Mesenchymal stem cell (in vitro differentiated cells and primary cell): ENCODE data around the gene KLF7.

ENCODE experiments used
- DNase-seq: peaks from one replicate; pipeline ENCODE4 v3.0.0-alpha.2; 2013
- H2AFZ ChIP-seq: one replicate; pipeline ENCODE4 v1.6.1; 2013; ENCODE audit warnings: low read depth, mild to moderate bottlenecking, control low read depth, inconsistent platforms, low read length, moderate library complexity
- H2AK5ac ChIP-seq: 2 replicates; pipeline ENCODE4 v1.6.1; 2013; ENCODE audit warnings: low read length, moderate library complexity, mild to moderate bottlenecking, inconsistent platforms; ENCODE audit not compliant: severe bottlenecking
- H2BK120ac ChIP-seq: one replicate; pipeline ENCODE4 v1.6.1; 2013; ENCODE audit warnings: low read depth, mild to moderate bottlenecking, inconsistent platforms, low read length, moderate library complexity
- H2BK12ac ChIP-seq, 2 experiments: one replicate each; pipeline ENCODE4 v1.6.1; 2013; ENCODE audit warnings: inconsistent platforms in 2 of 2, low read length in 2 of 2, mild to moderate bottlenecking in 2 of 2, moderate library complexity in 2 of 2, control low read depth in 1 of 2
- H2BK15ac ChIP-seq: one replicate; pipeline ENCODE4 v1.6.1; 2013; ENCODE audit warnings: mild to moderate bottlenecking, low read depth, inconsistent platforms; ENCODE audit not compliant: poor library complexity, severe bottlenecking
- H2BK5ac ChIP-seq: 2 replicates; pipeline ENCODE4 v1.6.1; 2013; ENCODE audit warnings: low read depth, mild to moderate bottlenecking, low read length, control low read depth, inconsistent platforms; ENCODE audit not compliant: poor library complexity, severe bottlenecking
- H3K14ac ChIP-seq, 2 experiments: one replicate each; pipeline ENCODE4 v1.6.1; 2013; ENCODE audit warnings: inconsistent platforms in 2 of 2, low read length in 2 of 2, control low read depth in 1 of 2, mild to moderate bottlenecking in 1 of 2, moderate library complexity in 1 of 2
- H3K18ac ChIP-seq, 2 experiments: one replicate each; pipeline ENCODE4 v1.6.1; 2013; ENCODE audit warnings: inconsistent platforms in 2 of 2, low read length in 2 of 2, control low read depth in 1 of 2, low read depth in 1 of 2, mild to moderate bottlenecking in 1 of 2
- H3K23ac ChIP-seq, 2 experiments: one replicate each; pipeline ENCODE4 v1.6.1; 2013; ENCODE audit warnings: inconsistent platforms in 2 of 2, low read length in 2 of 2, mild to moderate bottlenecking in 2 of 2, moderate library complexity in 2 of 2, control low read depth in 1 of 2
- H3K27ac ChIP-seq: 2 replicates; pipeline ENCODE4 v1.5.1; 2013; ENCODE audit warnings: mild to moderate bottlenecking, moderate library complexity, low read length, control low read depth, inconsistent platforms; ENCODE audit not compliant: poor library complexity, severe bottlenecking
- H3K27me3 ChIP-seq, 2 experiments: 2 replicates each; pipeline versions ENCODE4 v1.6.1 to v1.7.0; 2013; ENCODE audit warnings: low read length in 2 of 2, mild to moderate bottlenecking in 2 of 2, moderate library complexity in 2 of 2, control low read depth in 1 of 2, inconsistent platforms in 1 of 2; ENCODE audit not compliant: control insufficient read depth in 1 of 2, insufficient read depth in 1 of 2
- H3K36me3 ChIP-seq, 2 experiments: 2 replicates each; pipeline versions ENCODE4 v1.6.1 to v1.7.0; 2013; ENCODE audit warnings: low read length in 2 of 2, control low read depth in 1 of 2, inconsistent platforms in 1 of 2, low read depth in 1 of 2, mild to moderate bottlenecking in 1 of 2; ENCODE audit not compliant: insufficient read depth in 2 of 2, control insufficient read depth in 1 of 2
- H3K4ac ChIP-seq, 2 experiments: one replicate each; pipeline ENCODE4 v1.6.1; 2013; ENCODE audit warnings: inconsistent platforms in 2 of 2, low read length in 2 of 2, mild to moderate bottlenecking in 2 of 2, moderate library complexity in 2 of 2, control low read depth in 1 of 2, low read depth in 1 of 2
- H3K4me1 ChIP-seq: 2 replicates; pipeline ENCODE4 v1.6.1; 2013; ENCODE audit warnings: low read depth, low read length, control low read depth; ENCODE audit not compliant: control insufficient read depth, insufficient read depth
- H3K4me2 ChIP-seq: 2 replicates; pipeline ENCODE4 v1.6.1; 2013; ENCODE audit warnings: low read length, mild to moderate bottlenecking, inconsistent platforms; ENCODE audit not compliant: poor library complexity, severe bottlenecking
- H3K4me3 ChIP-seq, 2 experiments: 2 replicates each; pipeline versions ENCODE4 v1.5.1 to v1.7.0; 2013; ENCODE audit warnings: low read length in 2 of 2, mild to moderate bottlenecking in 2 of 2, control low read depth in 1 of 2, low read depth in 1 of 2; ENCODE audit not compliant: insufficient read depth in 1 of 2
- H3K79me1 ChIP-seq: replicated peaks from 2 replicates; pipeline ENCODE4 v1.6.1; 2013; ENCODE audit warnings: mild to moderate bottlenecking, control low read depth, low read length, inconsistent platforms; ENCODE audit not compliant: poor library complexity, severe bottlenecking
- H3K9ac ChIP-seq: 2 replicates; pipeline ENCODE4 v1.7.0; 2013; ENCODE audit warnings: mild to moderate bottlenecking, low read length, moderate library complexity
- H3K9me3 ChIP-seq: 2 replicates; pipeline ENCODE4 v1.7.0; 2013; ENCODE audit warnings: mild to moderate bottlenecking, low read length; ENCODE audit not compliant: control insufficient read depth
- H4K8ac ChIP-seq: one replicate; pipeline ENCODE4 v1.6.1; 2013; ENCODE audit warnings: inconsistent platforms, mild to moderate bottlenecking, low read length, moderate library complexity
- H4K91ac ChIP-seq: one replicate; pipeline ENCODE4 v1.6.1; 2013; ENCODE audit warnings: mild to moderate bottlenecking, low read length, inconsistent platforms
- WGBS: methylation state at CpG from one replicate; pipeline ENCODE4 v1.1.7; 2013; ENCODE audit warnings: mixed read lengths; 5-methylcytosine and 5-hydroxymethylcytosine counted together

The KLF7 gene

GRCh38 chr2:207108440-207108839, 57.3 kb downstream of the KLF7 start:
- WGBS, result 95% methylated on average over 1 of the region's 1 CpG
- Histone ChIP-seq H2AK5ac (no peak overlapping the region), H3K27ac (no peak overlapping the region), H3K14ac (no peak overlapping the region), H3K27me3 (no peaks in the 10 kb centered on the region), H3K4me1 (peaks cover 1% of the 10 kb centered on the region), H4K8ac (no peak overlapping the region), H3K4ac (no peak overlapping the region), H3K23ac (no peak overlapping the region), H2AFZ (no peak overlapping the region), H4K91ac (no peak overlapping the region), H3K9ac (no peak overlapping the region), H3K36me3 (peaks cover 28 to 80% of the 10 kb centered on the region in 2 experiments), H2BK12ac (no peak overlapping the region), H3K4me3 (no peak overlapping the region), H2BK5ac (no peak overlapping the region), H3K79me1 (peaks cover 40% of the 10 kb centered on the region), H3K4me2 (no peak overlapping the region), H2BK15ac (no peak overlapping the region), H3K9me3 (no peaks in the 10 kb centered on the region), H2BK120ac (no peak overlapping the region), H3K18ac (no peak overlapping the region)
- DNase-seq, result no peak

GRCh38 chr2:207107551-207107950, 58.2 kb downstream of the KLF7 start:
- no peak overlapping the region for H3K4me3 ChIP-seq
- no peak overlapping the region for H4K91ac ChIP-seq
- H3K4me2 ChIP-seq, result no peak overlapping the region
- H3K9ac ChIP-seq, result no peak overlapping the region
- no peak overlapping the region for H3K18ac ChIP-seq
- H3K4ac ChIP-seq, result no peak overlapping the region
- no peak overlapping the region for H2AK5ac ChIP-seq
- H3K9me3 ChIP-seq, result no peaks in the 10 kb centered on the region
- H3K27ac ChIP-seq, result no peak overlapping the region
- no peak overlapping the region for H2BK12ac ChIP-seq
- peaks cover 1% of the 10 kb centered on the region for H3K4me1 ChIP-seq
- H3K36me3 ChIP-seq, result peaks cover 26 to 84% of the 10 kb centered on the region in 2 experiments
- DNase-seq, result no peak
- no peak overlapping the region for H2BK15ac ChIP-seq
- WGBS, result 85% methylated on average over 12 of the region's 12 CpGs
- H3K27me3 ChIP-seq, result no peaks in the 10 kb centered on the region
- H3K23ac ChIP-seq, result no peak overlapping the region
- H2AFZ ChIP-seq, result no peak overlapping the region
- H3K79me1 ChIP-seq, result peaks cover 40% of the 10 kb centered on the region
- H2BK5ac ChIP-seq, result no peak overlapping the region
- no peak overlapping the region for H2BK120ac ChIP-seq
- H4K8ac ChIP-seq, result no peak overlapping the region
- no peak overlapping the region for H3K14ac ChIP-seq

- Histone ChIP-seq H3K14ac (no peak overlapping the region), H3K27me3 (no peaks in the 10 kb centered on the region), H2BK12ac (no peak overlapping the region), H3K4me1 (peaks cover 1% of the 10 kb centered on the region), H3K4me3 (no peak overlapping the region), H3K36me3 (peaks cover 26 to 85% of the 10 kb centered on the region in 2 experiments), H2AFZ (no peak overlapping the region), H3K9ac (no peak overlapping the region), H2BK120ac (no peak overlapping the region), H2BK15ac (no peak overlapping the region), H3K18ac (no peak overlapping the region), H3K23ac (no peak overlapping the region), H3K9me3 (no peaks in the 10 kb centered on the region), H3K79me1 (peaks cover 40% of the 10 kb centered on the region), H4K91ac (no peak overlapping the region), H3K4ac (no peak overlapping the region), H4K8ac (no peak overlapping the region), H3K4me2 (no peak overlapping the region), H2AK5ac (no peak overlapping the region), H3K27ac (no peak overlapping the region), H2BK5ac (no peak overlapping the region)
- WGBS, result 95% methylated on average over 2 of the region's 5 CpGs
- DNase-seq, result no peak
Observed at GRCh38 chr2:207107131-207107530, 58.6 kb downstream of the KLF7 start.

GRCh38 chr2:207103132-207103531, 62.6 kb downstream of the KLF7 start:
- H3K9ac ChIP-seq, result no peak overlapping the region
- 83% methylated on average over 2 of the region's 2 CpGs for WGBS
- no peak overlapping the region for H2BK15ac ChIP-seq
- H3K4me1 ChIP-seq, result peaks cover 2% of the 10 kb centered on the region
- H3K36me3 ChIP-seq, result peaks cover 22 to 74% of the 10 kb centered on the region in 2 experiments
- no peak overlapping the region for H2AK5ac ChIP-seq
- H2AFZ ChIP-seq, result no peak overlapping the region
- no peak overlapping the region for H3K4me2 ChIP-seq
- no peak overlapping the region for H3K27ac ChIP-seq
- no peak overlapping the region for H2BK12ac ChIP-seq
- no peak overlapping the region for H3K4ac ChIP-seq
- H3K14ac ChIP-seq, result no peak overlapping the region
- no peaks in the 10 kb centered on the region for H3K27me3 ChIP-seq
- H4K91ac ChIP-seq, result no peak overlapping the region
- no peak overlapping the region for H2BK120ac ChIP-seq
- no peak overlapping the region for H3K18ac ChIP-seq
- H4K8ac ChIP-seq, result no peak overlapping the region
- H3K23ac ChIP-seq, result no peak overlapping the region
- H3K9me3 ChIP-seq, result no peaks in the 10 kb centered on the region
- H3K79me1 ChIP-seq, result peaks cover 35% of the 10 kb centered on the region
- DNase-seq, result no peak
- no peak overlapping the region for H3K4me3 ChIP-seq
- H2BK5ac ChIP-seq, result no peak overlapping the region
